ENCODE results near the gene TTYH3. TPM values are rescaled to one million over a fixed set of nuclear protein-coding genes. Genes with fewer than 3 reads are reported as not detected.
"Not testable (repeated sequence)": the region's sequence is repeated elsewhere in the genome, so short reads cannot be mapped to it uniquely, and the experiment has no call there.

The TTYH3 gene
- total RNA-seq, 1 experiment from 2014 or later = 187 TPM

DNA sequence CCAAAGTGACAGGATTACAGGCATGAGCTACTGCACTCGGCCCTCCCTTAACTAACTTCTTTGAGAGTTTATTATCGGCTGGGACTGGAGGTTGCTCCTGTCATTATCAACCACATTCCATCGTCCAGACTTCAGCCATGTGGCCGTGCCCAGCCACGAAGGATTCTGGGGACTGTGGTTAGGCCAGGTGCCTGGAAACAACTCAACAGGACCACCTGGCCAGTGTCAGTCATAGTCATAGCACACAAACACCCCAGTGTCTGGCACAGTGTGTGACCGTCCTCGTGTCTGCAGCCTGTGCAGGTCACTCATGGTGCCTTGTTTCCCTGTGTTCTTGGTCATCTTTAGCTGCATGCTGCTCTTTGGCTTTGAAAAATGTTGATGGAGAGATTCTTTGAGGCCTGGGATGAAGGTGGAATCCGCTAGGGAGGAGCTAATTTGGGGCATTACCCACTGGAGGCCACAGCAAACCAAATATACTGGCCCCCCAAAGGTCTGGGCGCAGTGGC is 43.5 kb downstream of the TTYH3 start:
- Mint-ChIP-seq H3K36me3 (ENCODE audit: insufficient read depth, unreplicated experiment) (peaks cover 13% of the 10 kb centered on the region), H3K9me3 (ENCODE audit: low read depth, unreplicated experiment) (peaks cover 3% of the 10 kb centered on the region), H3K4me3 (ENCODE audit: low read depth, unreplicated experiment) (no peak overlapping the region), H3K27me3 (ENCODE audit: unreplicated experiment) (peaks cover 37% of the 10 kb centered on the region), H3K27ac (ENCODE audit: unreplicated experiment) (no peak overlapping the region), H3K4me1 (ENCODE audit: low read depth, unreplicated experiment) (peaks cover 19% of the 10 kb centered on the region)
- no peak for DNase-seq
- intact Hi-C loops (cut with micrococcal nuclease; ENCODE audit: unreplicated experiment) = no loop called here
- no TSS peak for BruUV-seq (replicated peaks)
- TF ChIP-seq, protein P1, sequence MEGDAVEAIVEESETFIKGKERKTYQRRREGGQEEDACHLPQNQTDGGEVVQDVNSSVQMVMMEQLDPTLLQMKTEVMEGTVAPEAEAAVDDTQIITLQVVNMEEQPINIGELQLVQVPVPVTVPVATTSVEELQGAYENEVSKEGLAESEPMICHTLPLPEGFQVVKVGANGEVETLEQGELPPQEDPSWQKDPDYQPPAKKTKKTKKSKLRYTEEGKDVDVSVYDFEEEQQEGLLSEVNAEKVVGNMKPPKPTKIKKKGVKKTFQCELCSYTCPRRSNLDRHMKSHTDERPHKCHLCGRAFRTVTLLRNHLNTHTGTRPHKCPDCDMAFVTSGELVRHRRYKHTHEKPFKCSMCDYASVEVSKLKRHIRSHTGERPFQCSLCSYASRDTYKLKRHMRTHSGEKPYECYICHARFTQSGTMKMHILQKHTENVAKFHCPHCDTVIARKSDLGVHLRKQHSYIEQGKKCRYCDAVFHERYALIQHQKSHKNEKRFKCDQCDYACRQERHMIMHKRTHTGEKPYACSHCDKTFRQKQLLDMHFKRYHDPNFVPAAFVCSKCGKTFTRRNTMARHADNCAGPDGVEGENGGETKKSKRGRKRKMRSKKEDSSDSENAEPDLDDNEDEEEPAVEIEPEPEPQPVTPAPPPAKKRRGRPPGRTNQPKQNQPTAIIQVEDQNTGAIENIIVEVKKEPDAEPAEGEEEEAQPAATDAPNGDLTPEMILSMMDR (IDR thresholded peaks at IDR 0.05; ENCODE audit: unreplicated experiment) = no peak
- CTCF ChIA-PET = no interaction called here

DNA sequence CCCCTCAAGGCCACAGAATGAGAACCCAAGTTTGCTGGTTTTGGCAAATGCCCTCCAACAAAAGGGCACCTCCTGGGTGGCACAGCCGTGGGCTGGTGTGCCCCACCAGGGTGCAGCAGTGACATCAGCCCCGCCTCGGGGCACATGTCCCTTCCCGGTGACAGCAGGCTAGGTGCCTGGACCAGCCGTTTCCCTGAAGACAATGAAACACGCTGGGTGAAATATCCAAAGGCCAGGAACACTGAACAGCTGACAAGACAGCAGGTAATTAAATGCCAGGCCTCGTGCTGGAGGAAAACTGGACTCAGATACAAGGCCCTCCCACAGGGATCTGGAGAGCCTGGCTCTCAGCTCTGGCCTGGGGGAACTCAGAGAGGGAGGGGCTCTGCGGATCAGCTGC is 44.8 kb downstream of the TTYH3 start:
- BruUV-seq (replicated peaks); H3K36me3 Mint-ChIP-seq (ENCODE audit: insufficient read depth, unreplicated experiment); H3K4me1 Mint-ChIP-seq (ENCODE audit: low read depth, unreplicated experiment); H3K9me3 Mint-ChIP-seq (ENCODE audit: low read depth, unreplicated experiment); H3K4me3 Mint-ChIP-seq (ENCODE audit: low read depth, unreplicated experiment); H3K27ac Mint-ChIP-seq (ENCODE audit: unreplicated experiment); DNase-seq; intact Hi-C loops (cut with micrococcal nuclease; ENCODE audit: unreplicated experiment): not testable (repeated sequence)
- CTCF ChIA-PET = interaction anchor here (0.6 kb wide), 1 partner anchor 80 kb away, joined by 3 read pairs; no protein-coding TSS in a partner anchor
- H3K27me3 Mint-ChIP-seq (ENCODE audit: unreplicated experiment) = peaks cover 38% of the 10 kb centered on the region

DNA sequence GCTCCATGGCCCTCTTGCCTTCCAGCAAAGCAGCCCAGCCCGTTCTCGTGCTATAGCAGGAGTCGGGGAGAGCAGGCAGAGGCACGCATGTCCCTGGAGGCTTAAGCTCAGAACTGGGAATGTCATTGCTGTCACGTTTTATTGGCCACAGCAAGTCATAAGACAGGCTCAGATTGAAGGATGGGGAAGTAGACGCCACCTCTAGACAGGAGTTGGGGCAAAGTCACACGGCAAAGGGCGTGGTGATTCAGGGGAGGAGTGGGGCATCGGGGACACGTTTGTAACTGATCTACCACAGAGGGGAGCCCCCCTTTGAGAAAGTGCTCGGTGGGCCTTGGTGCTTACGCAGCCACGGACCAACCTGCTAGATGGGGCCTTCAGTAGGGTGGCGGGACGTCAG is 46.7 kb downstream of the TTYH3 start:
- CTCF ChIA-PET = interaction anchor here (1.9 kb wide), 1 partner anchor 7 kb away, joined by 7 read pairs; no protein-coding TSS in a partner anchor
- H3K4me3 Mint-ChIP-seq (ENCODE audit: low read depth, unreplicated experiment) = peak overlapping the region; percentile 35

DNA sequence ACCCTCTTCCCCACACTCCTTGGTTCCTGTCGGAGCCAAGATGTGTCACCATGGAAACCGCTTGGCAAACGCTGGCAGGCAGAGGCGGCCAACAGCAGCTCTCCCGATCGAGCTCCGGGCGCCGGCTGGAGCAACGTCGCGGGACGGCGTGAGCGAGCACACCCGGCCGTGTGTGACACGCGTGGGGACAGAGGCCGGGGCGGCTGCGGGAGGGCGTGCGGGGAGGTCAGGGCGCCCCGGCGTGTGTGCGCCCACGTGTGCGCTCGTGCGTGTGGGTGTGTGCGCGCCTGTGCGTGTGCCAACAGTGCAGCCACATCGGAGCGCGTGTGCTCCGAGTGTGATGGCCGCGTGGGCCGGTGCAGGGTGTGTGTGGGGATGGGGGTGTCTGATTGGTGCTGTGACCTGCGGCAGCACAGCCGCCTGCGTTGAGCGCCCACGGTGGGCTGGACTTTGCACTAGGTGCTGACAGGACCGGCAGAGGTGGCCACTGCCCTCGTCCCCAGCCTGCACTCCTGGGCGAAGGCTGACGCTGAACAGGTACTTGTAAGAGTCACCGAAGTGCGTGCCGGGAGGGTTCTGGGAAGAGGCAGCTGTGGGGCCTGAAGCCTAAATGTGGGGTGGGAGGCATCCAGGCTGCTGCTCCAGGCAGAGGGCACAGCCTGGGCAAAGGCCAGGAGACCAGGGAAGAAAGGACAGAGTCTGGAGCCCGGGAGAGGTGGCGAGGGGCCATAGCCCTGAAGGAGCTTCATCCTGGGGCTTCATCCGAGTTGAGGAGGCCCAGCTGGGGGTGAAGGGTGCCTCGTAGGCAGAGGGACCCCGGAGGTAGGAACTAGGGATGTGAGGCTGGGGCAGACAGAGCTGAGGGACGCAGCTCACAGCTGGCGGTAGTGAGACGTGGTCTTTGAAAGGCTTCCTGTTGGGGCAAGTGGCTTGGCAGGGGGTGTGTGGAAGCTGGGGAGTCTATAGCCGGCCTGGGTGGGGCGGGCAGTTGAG is 47.6 kb downstream of the TTYH3 start:
- DNase-seq; H3K4me1 Mint-ChIP-seq (ENCODE audit: low read depth, unreplicated experiment); H3K9me3 Mint-ChIP-seq (ENCODE audit: low read depth, unreplicated experiment); H3K27ac Mint-ChIP-seq (ENCODE audit: unreplicated experiment); BruUV-seq (replicated peaks); H3K36me3 Mint-ChIP-seq (ENCODE audit: insufficient read depth, unreplicated experiment): not testable (repeated sequence)
- H3K27me3 Mint-ChIP-seq (ENCODE audit: unreplicated experiment) = peaks cover 61% of the 10 kb centered on the region
- peak overlapping the region; percentile 35 for H3K4me3 Mint-ChIP-seq (ENCODE audit: low read depth, unreplicated experiment)
- CTCF ChIA-PET = interaction anchor here (0.7 to 3.8 kb wide), 4 partner anchors 8 to 228 kb away, joined by 3 to 30 read pairs (median 8); no protein-coding TSS in a partner anchor
- intact Hi-C loops (cut with micrococcal nuclease; ENCODE audit: unreplicated experiment) = loop anchor here (2.0 to 10.0 kb wide), 2 partner anchors 115 to 229 kb away; no protein-coding TSS in a partner anchor

More for the DNA sequence above, 46.7 kb downstream of the TTYH3 start:
- H3K4me1 Mint-ChIP-seq (ENCODE audit: low read depth, unreplicated experiment); H3K36me3 Mint-ChIP-seq (ENCODE audit: insufficient read depth, unreplicated experiment); BruUV-seq (replicated peaks); H3K9me3 Mint-ChIP-seq (ENCODE audit: low read depth, unreplicated experiment); intact Hi-C loops (cut with micrococcal nuclease; ENCODE audit: unreplicated experiment); H3K27ac Mint-ChIP-seq (ENCODE audit: unreplicated experiment); DNase-seq: not testable (repeated sequence)
- H3K27me3 Mint-ChIP-seq (ENCODE audit: unreplicated experiment) = peaks cover 56% of the 10 kb centered on the region

DNA sequence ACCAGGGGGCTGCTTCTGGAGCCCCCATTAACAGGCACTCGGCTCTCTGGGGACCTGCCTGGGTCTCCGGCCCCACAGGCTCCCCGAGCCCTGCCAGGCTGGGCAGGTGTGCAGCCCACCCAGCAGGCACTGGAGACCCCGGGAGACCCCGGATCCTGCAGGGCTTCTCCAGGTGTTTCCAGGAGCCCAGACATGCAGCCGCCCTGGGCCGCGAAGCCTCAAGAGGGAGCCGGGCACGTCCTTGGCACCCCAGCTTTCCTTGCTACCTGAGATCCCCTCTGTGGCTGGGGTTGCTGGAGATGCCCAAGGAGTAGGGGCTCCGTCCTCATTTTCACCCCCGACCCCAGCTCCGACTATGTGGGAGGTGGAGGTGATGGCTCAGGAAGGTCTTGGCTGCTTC is 48.5 kb downstream of the TTYH3 start:
- DNase-seq = no peak
- CTCF ChIA-PET = interaction anchor here (0.6 to 3.8 kb wide), 7 partner anchors 9 to 326 kb away, joined by 3 to 30 read pairs (median 5); no protein-coding TSS in a partner anchor
- no peak overlapping the region for H3K4me3 Mint-ChIP-seq (ENCODE audit: low read depth, unreplicated experiment)
- H3K27me3 Mint-ChIP-seq (ENCODE audit: unreplicated experiment) = peaks cover 61% of the 10 kb centered on the region
- BruUV-seq (replicated peaks) = no TSS peak
- no peaks in the 10 kb centered on the region for H3K9me3 Mint-ChIP-seq (ENCODE audit: low read depth, unreplicated experiment)
- peaks cover 9% of the 10 kb centered on the region for H3K4me1 Mint-ChIP-seq (ENCODE audit: low read depth, unreplicated experiment)
- TF ChIP-seq, protein P1 (IDR thresholded peaks at IDR 0.05; ENCODE audit: unreplicated experiment) = no peak
- H3K36me3 Mint-ChIP-seq (ENCODE audit: insufficient read depth, unreplicated experiment) = peaks cover 5% of the 10 kb centered on the region
- H3K27ac Mint-ChIP-seq (ENCODE audit: unreplicated experiment) = no peak overlapping the region
- intact Hi-C loops (cut with micrococcal nuclease; ENCODE audit: unreplicated experiment) = loop anchor here (2.0 to 10.0 kb wide), 2 partner anchors 115 to 229 kb away; no protein-coding TSS in a partner anchor

Measured in Calu3 (cell line).